Measurements from ENCODE around the gene MAPKAP1.

MAPKAP1 gene

DNA sequence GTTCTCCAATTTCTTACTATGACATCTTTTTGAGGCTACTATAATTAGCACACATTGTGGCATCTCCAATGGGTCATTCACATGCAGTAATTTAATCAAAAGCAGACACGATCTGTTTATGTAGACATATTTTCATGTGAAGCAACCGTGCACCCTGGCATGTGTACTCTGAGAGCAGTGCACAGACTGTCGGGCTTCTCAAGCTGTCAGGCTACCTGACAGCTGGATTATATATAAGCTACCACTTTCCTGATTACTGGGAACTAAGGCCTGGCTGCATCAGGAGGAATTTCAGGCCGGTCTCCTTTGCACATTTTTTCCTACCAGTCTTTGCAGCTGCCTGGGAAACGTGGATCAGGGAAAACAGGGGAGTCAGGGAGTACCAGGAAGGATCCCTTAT, 197.5 kb downstream of the MAPKAP1 start:
- H3K36me3 ChIP-seq (replicated peaks), result no peaks in the 10 kb centered on the region
- in situ Hi-C loops (cut with HindIII; ENCODE audit: low pct_ligation_motif_present, low sequenced_read_pairs), result no loop called here
- H3K27me3 ChIP-seq (replicated peaks), result no peaks in the 10 kb centered on the region
- TF ChIP-seq, protein P1, sequence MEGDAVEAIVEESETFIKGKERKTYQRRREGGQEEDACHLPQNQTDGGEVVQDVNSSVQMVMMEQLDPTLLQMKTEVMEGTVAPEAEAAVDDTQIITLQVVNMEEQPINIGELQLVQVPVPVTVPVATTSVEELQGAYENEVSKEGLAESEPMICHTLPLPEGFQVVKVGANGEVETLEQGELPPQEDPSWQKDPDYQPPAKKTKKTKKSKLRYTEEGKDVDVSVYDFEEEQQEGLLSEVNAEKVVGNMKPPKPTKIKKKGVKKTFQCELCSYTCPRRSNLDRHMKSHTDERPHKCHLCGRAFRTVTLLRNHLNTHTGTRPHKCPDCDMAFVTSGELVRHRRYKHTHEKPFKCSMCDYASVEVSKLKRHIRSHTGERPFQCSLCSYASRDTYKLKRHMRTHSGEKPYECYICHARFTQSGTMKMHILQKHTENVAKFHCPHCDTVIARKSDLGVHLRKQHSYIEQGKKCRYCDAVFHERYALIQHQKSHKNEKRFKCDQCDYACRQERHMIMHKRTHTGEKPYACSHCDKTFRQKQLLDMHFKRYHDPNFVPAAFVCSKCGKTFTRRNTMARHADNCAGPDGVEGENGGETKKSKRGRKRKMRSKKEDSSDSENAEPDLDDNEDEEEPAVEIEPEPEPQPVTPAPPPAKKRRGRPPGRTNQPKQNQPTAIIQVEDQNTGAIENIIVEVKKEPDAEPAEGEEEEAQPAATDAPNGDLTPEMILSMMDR (IDR thresholded peaks at IDR 0.05; ENCODE audit: low read depth, low read length, missing control alignments), result no peak
- DNase-seq, result peak; percentile 22
- no peak overlapping the region for H3K27ac ChIP-seq
- H3K4me3 ChIP-seq (ENCODE audit: low read depth, low read length), result no peak overlapping the region

DNA sequence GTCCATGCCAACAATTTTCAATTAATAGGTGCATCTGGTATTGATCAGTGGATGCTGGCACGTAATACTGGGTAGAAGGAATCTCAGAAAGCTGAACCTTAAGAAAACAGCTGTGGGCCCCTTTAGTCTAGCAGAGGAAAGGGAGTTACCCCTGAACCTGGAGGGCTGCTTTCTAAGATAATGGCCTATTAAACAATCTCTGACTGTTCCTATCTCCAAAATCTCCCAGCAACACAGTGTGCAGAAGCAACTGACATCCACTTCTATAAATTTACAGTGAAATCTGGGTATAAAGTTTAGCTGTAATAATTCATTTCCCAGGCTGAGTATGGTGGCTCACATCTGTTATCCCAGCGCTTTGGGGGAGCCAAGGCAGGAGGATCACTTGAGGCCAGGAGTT, 198.8 kb downstream of the MAPKAP1 start:
- TF ChIP-seq, protein P1 (IDR thresholded peaks at IDR 0.05; ENCODE audit: low read depth, low read length, missing control alignments), result no peak
- no peaks in the 10 kb centered on the region for H3K27me3 ChIP-seq (replicated peaks)
- no peaks in the 10 kb centered on the region for H3K36me3 ChIP-seq (replicated peaks)
- in situ Hi-C loops (cut with HindIII; ENCODE audit: low pct_ligation_motif_present, low sequenced_read_pairs), result no loop called here
- DNase-seq, result no peak
- H3K4me3 ChIP-seq (ENCODE audit: low read depth, low read length), result no peak overlapping the region
- H3K27ac ChIP-seq, result no peak overlapping the region

DNA sequence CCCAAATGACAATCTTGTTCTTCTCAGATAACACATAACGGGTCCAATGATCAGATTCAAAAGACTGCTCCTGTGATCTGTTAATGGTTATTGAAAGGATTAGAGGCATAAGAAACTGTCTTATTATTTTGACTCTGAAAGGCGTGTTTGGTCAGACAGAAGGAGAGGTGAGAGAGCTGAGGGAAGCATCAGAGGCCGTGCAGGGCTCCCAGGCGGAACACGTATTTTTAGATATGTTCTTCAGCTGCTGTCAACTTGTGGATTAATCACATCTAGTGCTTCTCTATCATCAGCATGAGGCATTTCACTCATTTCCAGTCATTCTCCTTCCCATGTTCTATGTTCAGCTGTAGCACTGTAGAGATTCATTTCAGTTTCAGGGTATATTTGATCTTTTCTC, 199.8 kb downstream of the MAPKAP1 start:
- H3K4me3 ChIP-seq (ENCODE audit: low read depth, low read length), result no peak overlapping the region
- in situ Hi-C loops (cut with HindIII; ENCODE audit: low pct_ligation_motif_present, low sequenced_read_pairs), result no loop called here
- no peaks in the 10 kb centered on the region for H3K27me3 ChIP-seq (replicated peaks)
- no peak for DNase-seq
- TF ChIP-seq, protein P1 (IDR thresholded peaks at IDR 0.05; ENCODE audit: low read depth, low read length, missing control alignments), result no peak
- no peaks in the 10 kb centered on the region for H3K36me3 ChIP-seq (replicated peaks)
- H3K27ac ChIP-seq, result no peak overlapping the region

DNA sequence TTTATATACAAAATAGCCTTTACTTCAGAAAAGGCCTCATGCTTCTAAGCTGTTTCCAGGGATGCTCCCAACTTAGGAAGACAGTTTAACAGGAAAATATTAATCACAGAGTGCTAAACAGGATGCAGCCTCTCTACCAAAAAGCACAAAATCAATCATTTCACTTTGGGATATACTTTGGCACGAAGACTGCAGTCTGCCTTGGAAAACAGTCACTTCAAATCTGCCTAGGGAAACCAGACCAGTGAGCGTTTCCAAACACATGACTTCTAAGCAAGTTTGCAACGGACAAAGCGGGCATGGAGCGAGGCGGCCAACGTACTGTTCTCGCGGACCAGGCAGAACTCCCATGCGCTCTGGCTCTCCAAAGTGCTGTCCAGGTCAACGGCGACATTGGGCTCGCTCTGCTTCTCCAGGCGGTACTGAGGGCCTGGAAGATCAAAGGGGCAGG, 201.0 kb downstream of the MAPKAP1 start:
- in situ Hi-C loops (cut with HindIII; ENCODE audit: low pct_ligation_motif_present, low sequenced_read_pairs), result no loop called here
- no peak for DNase-seq

DNA sequence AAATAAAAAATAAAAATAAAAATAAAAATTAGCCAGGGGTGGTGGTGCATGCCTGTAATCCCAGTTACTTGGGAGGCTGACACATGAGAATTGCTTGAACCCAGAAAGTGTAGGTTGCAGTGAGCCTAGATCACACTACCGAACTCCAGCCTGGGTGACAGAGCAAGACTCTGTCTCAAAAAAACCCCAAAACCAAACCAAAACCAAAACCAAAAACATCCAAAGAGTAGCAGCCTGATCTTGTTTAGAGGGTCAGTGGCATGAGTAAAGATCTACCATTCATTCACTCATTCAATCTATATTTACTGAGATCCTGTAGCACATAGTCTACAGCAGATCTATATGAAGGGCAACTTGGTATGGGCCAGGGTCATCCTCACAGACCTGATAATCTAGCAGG, 202.4 kb downstream of the MAPKAP1 start:
- in situ Hi-C loops (cut with HindIII; ENCODE audit: low pct_ligation_motif_present, low sequenced_read_pairs), result no loop called here
- no peaks in the 10 kb centered on the region for H3K27me3 ChIP-seq (replicated peaks)
- H3K36me3 ChIP-seq (replicated peaks), result peaks cover 2% of the 10 kb centered on the region
- H3K27ac ChIP-seq, result no peak overlapping the region
- TF ChIP-seq, protein P1 (IDR thresholded peaks at IDR 0.05; ENCODE audit: low read depth, low read length, missing control alignments), result no peak
- H3K4me3 ChIP-seq (ENCODE audit: low read depth, low read length), result no peak overlapping the region
- no peak for DNase-seq

More for the DNA sequence above, 201.0 kb downstream of the MAPKAP1 start:
- H3K27ac ChIP-seq, result no peak overlapping the region
- H3K4me3 ChIP-seq (ENCODE audit: low read depth, low read length), result no peak overlapping the region
- TF ChIP-seq, protein P1 (IDR thresholded peaks at IDR 0.05; ENCODE audit: low read depth, low read length, missing control alignments), result no peak
- H3K36me3 ChIP-seq (replicated peaks), result no peaks in the 10 kb centered on the region
- H3K27me3 ChIP-seq (replicated peaks), result no peaks in the 10 kb centered on the region

DNA sequence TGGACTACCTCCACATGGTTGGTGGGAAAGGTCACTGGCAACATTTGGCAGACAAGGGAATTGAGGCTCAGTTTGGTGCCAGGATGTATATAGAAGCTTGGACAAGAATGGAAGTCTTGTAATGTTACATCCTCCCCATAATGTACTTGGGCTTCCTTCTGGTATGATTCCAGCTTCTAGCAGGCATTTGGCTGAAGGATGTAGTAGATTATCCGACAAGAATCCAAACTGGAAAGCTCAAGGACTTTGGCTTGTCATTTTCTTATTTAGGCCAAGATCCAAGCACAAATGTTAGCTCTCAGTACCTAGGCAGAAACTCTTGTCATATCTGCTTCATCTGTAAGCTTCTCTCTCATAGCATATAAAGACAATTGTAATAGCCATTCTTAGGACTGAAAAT, 209.1 kb downstream of the MAPKAP1 start:
- no peak for DNase-seq
- TF ChIP-seq, protein P1 (IDR thresholded peaks at IDR 0.05; ENCODE audit: low read depth, low read length, missing control alignments), result no peak
- in situ Hi-C loops (cut with HindIII; ENCODE audit: low pct_ligation_motif_present, low sequenced_read_pairs), result no loop called here
- Histone ChIP-seq H3K36me3 (replicated peaks) (peaks cover 2% of the 10 kb centered on the region), H3K4me3 (ENCODE audit: low read depth, low read length) (no peak overlapping the region), H3K27me3 (replicated peaks) (no peaks in the 10 kb centered on the region), H3K27ac (no peak overlapping the region)
